ENCODE measurements around the gene ARHGAP18. TPM values are rescaled to one million over a fixed set of nuclear protein-coding genes. Genes with fewer than 3 reads are reported as not detected.
A peak's percentile ranks its signal among the peaks of the same experiment; 100 is the strongest.

Gene ARHGAP18, protein sequence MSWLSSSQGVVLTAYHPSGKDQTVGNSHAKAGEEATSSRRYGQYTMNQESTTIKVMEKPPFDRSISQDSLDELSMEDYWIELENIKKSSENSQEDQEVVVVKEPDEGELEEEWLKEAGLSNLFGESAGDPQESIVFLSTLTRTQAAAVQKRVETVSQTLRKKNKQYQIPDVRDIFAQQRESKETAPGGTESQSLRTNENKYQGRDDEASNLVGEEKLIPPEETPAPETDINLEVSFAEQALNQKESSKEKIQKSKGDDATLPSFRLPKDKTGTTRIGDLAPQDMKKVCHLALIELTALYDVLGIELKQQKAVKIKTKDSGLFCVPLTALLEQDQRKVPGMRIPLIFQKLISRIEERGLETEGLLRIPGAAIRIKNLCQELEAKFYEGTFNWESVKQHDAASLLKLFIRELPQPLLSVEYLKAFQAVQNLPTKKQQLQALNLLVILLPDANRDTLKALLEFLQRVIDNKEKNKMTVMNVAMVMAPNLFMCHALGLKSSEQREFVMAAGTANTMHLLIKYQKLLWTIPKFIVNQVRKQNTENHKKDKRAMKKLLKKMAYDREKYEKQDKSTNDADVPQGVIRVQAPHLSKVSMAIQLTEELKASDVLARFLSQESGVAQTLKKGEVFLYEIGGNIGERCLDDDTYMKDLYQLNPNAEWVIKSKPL
- 10 to 100 TPM; 29.1 to 47.2 (median 38.5) TPM for total RNA-seq

DNA sequence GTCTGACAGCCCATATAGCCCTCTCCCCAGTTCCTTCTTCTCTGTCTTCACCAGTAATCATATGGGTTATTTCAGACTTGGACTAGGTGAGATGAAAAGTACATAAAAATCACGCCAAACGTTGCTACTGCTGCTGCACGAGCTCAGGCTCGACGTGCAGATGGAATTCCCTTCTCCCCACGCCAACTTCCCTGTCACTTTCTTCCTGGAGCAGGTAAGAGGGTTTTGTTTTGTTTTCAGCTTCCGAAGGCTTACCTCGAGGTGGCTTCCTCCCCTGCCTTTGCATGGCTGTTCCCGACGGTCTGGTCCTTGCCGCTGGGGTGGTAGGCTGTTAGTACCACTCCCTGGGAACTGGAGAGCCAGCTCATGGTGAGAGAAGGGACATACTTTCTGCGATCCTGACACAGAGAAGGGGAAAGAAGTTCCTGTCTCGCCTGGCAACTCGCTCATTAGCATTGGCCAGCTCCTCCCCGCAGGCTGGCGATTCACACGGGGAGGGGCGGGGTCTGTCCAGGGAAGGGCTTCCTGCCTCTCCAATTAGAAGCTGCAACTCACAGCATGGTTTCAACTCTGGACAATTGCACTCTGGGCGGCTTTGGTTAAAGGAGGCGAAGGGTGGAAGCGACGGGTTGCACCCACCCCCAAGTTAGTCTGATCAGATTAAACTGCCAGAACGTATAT, at the start of gene ARHGAP18:
Gene ARHGAP18, minus strand, starts transcription at position 409 of the 681 bp plus-strand sequence. Its CDS starts 41 bp downstream, at position 368.
- peak; percentile 96 for ATAC-seq (ENCODE audit: low FRiP score)
- TF ChIP-seq, protein P1, sequence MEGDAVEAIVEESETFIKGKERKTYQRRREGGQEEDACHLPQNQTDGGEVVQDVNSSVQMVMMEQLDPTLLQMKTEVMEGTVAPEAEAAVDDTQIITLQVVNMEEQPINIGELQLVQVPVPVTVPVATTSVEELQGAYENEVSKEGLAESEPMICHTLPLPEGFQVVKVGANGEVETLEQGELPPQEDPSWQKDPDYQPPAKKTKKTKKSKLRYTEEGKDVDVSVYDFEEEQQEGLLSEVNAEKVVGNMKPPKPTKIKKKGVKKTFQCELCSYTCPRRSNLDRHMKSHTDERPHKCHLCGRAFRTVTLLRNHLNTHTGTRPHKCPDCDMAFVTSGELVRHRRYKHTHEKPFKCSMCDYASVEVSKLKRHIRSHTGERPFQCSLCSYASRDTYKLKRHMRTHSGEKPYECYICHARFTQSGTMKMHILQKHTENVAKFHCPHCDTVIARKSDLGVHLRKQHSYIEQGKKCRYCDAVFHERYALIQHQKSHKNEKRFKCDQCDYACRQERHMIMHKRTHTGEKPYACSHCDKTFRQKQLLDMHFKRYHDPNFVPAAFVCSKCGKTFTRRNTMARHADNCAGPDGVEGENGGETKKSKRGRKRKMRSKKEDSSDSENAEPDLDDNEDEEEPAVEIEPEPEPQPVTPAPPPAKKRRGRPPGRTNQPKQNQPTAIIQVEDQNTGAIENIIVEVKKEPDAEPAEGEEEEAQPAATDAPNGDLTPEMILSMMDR (IDR thresholded peaks at IDR 0.05) = no peak

DNA sequence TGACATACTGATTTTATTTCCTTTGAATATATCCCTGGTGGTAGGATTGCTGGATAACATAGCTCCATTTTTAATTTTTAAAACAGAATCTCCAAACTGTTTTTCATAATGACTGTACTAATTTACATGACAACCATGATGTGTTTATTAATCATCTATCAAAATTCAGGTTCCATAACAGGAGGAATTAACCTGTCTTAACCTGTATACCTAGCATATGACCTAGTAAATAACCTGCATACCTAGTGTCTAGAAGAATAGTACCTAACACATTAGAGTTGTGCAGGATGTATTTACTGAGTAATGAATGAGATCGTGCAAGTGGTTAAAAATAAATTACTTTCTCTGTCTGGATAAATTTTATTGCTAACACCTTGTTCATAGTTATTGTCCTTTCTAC, 45.8 kb upstream of the ARHGAP18 start:
- ATAC-seq (ENCODE audit: low FRiP score) = no peak
- no peak for DNase-seq (ENCODE audit: low spot score)
- TF ChIP-seq, protein P1 (IDR thresholded peaks at IDR 0.05) = no peak

More for the DNA sequence above, at the start of gene ARHGAP18:
- peak; percentile 66 for DNase-seq (ENCODE audit: low spot score)

DNA sequence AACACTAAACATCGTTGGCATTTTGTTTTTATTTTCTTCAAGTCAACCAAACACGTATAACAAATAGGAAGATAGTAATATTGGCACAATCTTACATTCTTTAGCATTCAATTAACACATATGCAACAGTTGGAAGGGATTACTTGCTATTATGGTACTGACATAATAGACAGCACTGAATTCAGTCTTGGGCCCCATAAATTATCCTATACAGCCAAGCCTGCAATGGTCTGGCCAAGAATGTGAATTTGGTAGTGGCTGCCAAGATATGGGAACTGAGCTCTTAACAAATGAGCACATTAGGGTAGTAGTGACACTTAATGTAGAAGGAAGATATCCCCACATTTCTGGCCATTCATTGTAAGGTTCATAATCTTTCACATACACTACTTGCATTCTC, 44.8 kb upstream of the ARHGAP18 start:
- TF ChIP-seq, protein P1 (IDR thresholded peaks at IDR 0.05) = no peak
- no peak for DNase-seq (ENCODE audit: low spot score)
- no peak for ATAC-seq (ENCODE audit: low FRiP score)

DNA sequence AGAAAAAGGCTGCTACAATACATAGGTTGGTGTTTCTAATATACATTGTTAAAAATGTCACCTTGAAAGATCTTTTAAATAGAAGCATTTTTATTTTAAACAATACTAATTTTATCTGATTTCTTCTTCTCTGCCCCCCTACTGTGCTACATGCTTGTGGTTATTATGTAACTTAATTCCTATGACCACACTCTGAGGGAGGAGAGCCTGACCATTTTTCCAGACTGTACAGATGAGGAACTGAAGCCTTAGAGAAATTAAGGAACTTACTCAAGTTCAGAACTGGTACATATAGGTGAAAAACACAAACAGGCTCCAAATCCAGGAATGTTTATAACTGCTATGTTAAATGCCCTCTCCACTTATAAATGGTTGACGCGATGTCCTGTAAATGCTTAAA, 43.4 kb upstream of the ARHGAP18 start:
- DNase-seq (ENCODE audit: low spot score) (no peak), ATAC-seq (ENCODE audit: low FRiP score) (no peak)
- TF ChIP-seq, protein P1 (IDR thresholded peaks at IDR 0.05) = no peak

DNA sequence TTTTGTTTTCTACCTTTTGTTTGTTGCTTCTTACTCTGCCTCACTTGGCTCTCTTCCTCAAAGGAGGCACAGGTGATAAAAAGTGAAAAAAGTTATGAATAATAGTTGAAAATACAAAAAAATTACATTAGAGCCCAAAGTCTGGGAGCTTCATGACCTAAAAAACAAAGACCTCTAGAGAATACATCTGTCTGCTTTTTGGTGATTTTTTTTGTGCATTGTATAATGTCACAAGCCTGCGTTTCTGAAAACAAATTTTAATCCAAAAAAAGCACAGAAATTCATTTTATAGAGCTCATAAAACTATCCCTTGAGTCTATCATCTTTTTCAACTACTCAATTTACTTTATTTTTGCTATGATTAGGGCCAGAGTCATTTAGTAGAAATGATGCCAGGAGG, 41.4 kb upstream of the ARHGAP18 start:
- no peak for ATAC-seq (ENCODE audit: low FRiP score)
- TF ChIP-seq, protein P1 (IDR thresholded peaks at IDR 0.05) = no peak
- no peak for DNase-seq (ENCODE audit: low spot score)

DNA sequence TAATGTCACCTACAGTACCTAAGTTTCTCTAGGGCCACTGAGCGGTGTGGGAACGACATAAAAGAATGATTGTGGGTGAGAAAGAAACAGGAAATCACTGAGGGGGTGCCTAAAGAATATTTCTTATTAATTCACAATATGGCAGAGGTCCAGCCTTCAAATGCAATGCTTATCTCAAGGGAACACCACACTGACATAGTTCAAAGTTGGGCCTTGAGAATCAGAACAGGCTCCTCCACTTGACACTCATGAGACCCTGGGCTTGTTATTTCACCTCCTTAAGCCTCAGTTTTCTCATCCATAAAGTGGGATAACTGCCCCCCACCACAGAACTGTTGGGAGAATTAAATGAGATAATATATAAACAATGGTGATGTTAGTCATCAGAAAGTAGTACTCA, 40.4 kb upstream of the ARHGAP18 start:
- TF ChIP-seq, protein P1 (IDR thresholded peaks at IDR 0.05) = no peak
- DNase-seq (ENCODE audit: low spot score) (no peak), ATAC-seq (ENCODE audit: low FRiP score) (no peak)
